ENCODE data around the gene PAPOLA.

The PAPOLA gene

GRCh38 chr14:96587823-96588385, 85.7 kb downstream of the PAPOLA start:
- no peak for DNase-seq

GRCh38 chr14:96588410-96589257, 86.5 kb downstream of the PAPOLA start:
- no peak for DNase-seq

GRCh38 chr14:96589577-96589976, 87.4 kb downstream of the PAPOLA start:
- DNase-seq, result no peak

- DNase-seq, result no peak
These were observed 88.1 kb downstream of the PAPOLA start for GRCh38 chr14:96590190-96590864.

- DNase-seq, result peak; percentile 32
These were observed 90.6 kb downstream of the PAPOLA start for GRCh38 chr14:96592591-96593386.

DNA sequence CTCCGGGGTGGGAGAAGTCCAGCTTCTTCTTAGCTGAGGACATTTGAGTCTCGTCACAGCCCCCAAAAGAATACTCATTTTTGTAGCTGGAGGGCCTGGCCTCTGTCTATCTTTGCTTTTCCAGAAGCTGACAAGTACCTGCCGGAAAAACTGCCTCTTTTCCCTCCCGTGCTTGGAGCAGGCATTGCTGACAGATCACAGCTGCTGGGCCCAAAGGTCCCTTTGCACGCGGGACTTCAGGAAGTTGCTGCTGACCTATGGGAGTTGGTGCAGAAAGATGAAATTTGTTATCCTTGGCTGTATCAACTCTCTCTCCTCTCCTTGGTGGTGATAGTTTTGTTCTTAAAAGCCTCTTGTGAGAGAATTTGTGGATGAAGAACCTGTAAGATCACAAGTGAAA, 92.8 kb downstream of the PAPOLA start:
- no peak for DNase-seq

- DNase-seq, result no peak
These were observed 95.5 kb downstream of the PAPOLA start for GRCh38 chr14:96597680-96598079.

- no peak for DNase-seq
These were observed 96.2 kb downstream of the PAPOLA start for GRCh38 chr14:96598332-96598928.

DNA sequence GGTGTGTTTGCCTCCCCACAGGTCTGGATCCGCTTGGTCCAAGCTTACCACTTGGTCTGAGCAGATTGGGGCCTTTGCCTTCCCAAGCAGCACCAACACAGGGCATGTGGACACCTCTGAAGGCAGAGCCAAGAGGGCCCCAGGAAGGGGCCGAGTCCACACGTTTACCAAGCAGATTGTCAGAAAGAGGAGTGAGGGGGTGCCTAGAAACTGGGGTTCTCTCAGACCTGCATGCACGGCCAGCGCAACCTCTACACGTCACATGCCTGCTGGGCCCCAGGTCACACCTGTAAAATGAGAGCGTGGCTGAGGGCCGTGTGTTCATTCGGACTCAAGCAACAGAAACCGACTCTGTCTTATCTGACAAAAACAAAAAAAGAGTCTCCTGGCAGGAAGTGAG, 96.9 kb downstream of the PAPOLA start:
- DNase-seq, result no peak

DNA sequence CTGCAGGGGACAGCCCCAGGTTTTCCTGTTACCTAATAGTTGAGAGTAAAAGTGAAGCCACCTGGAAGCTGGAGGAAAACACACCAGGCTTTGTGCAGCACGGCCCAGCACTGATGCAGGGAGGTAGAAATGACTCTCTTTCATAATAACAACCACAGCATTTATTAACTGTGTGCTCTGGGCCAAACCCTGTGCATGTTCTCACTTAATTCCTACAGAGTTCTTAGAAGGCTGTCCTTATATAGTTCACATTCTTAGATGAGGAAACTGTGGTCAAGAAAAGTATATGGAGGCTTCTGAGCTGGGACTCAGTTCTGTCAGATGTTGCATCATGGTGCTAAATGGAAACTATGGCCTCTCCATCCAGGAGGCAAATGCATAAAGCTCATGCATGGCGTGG, 100.0 kb downstream of the PAPOLA start:
- no peak for DNase-seq

DNA sequence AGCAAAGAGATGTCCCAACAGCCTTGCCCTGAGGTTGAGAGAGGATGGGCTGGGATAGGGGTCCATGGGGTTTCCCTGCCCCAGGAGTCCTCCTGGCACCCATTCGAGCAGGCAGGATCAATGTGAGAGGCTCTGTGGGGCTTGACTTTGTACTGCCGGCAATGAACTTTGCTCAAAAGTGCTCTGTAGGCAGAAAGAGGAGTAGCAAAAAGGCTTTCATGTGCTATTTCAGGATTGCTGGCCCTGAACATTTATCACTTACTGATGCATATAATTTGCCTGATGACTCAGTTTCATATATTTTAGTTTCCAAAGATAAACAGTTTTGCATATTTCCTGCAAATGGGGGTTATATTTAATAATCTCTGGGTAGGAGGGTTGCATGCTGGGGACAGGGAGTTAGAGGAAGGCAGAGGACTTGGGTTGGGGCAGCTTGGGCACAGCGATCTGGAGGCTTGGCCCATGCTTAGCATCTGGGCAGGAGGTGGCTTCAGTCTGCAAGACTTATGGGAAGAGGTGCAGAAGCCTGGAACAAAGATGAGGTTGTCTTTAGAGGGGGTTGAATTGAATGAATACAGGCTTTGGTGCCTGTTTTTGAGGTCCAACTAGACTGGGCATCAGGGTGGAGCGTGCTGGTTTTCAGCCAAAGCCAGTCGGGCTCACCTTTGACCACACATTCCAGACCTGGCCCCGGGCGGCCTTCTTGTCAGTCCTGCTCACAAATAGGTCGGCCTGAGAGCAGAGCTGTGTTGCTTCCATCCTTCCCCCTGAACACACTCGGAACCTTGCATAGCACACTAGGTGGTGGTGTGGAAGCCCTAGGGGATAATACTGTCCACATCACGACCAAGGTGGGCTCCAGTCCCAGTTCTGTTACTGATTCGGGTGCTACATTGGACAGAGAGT, 101.4 kb downstream of the PAPOLA start:
- no peak for DNase-seq

- no peak for DNase-seq
These were observed 112.3 kb downstream of the PAPOLA start for GRCh38 chr14:96614481-96614881.

GRCh38 chr14:96616161-96616721, 114.1 kb downstream of the PAPOLA start:
- DNase-seq, result no peak
